Measurements from ENCODE around the gene LDHD.
"Not testable (repeated sequence)": the region's sequence is repeated elsewhere in the genome, so short reads cannot be mapped to it uniquely, and the experiment has no call there.

LDHD gene

DNA sequence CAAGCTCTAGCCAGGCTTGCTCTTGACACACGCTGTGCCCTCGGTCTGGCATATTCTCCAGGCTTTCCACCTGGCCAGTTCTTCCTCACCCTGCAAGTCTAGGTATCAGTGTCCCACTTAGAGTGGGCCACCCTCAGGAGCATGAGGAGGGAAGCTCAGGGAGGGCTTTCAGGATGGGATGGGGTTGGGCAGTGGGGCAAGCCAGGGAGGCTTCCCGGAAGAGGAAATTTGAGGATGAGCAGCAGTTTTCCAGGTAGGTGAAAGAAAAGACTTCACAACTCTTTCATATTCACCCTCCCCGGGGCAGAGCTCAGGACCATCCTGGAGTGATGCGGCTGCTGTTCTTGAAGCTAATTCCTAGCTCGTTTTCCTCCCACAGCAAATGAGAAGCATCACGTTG lies 14.5 kb upstream of the LDHD start:
- H3K4me3 ChIP-seq (ENCODE audit: low read length in 2 of 2) = no peak overlapping the region
- no peak overlapping the region for H3K9ac ChIP-seq (ENCODE audit: low read length in 2 of 2)
- no peaks in the 10 kb centered on the region for H3K4me1 ChIP-seq (ENCODE audit: control insufficient read depth, insufficient read depth, low read length)
- H3K9me3 ChIP-seq (ENCODE audit: control insufficient read depth in 2 of 2, low read length in 2 of 2) = no peaks in the 10 kb centered on the region
- no peaks in the 10 kb centered on the region for H3K27me3 ChIP-seq (ENCODE audit: control insufficient read depth in 1 of 2, insufficient read depth in 2 of 2, low read length in 2 of 2)
- H3K36me3 ChIP-seq (ENCODE audit: control insufficient read depth in 2 of 2, insufficient read depth in 2 of 2, low read length in 2 of 2) = no peaks in the 10 kb centered on the region
- H3K27ac ChIP-seq (ENCODE audit: low read length) = no peak overlapping the region

DNA sequence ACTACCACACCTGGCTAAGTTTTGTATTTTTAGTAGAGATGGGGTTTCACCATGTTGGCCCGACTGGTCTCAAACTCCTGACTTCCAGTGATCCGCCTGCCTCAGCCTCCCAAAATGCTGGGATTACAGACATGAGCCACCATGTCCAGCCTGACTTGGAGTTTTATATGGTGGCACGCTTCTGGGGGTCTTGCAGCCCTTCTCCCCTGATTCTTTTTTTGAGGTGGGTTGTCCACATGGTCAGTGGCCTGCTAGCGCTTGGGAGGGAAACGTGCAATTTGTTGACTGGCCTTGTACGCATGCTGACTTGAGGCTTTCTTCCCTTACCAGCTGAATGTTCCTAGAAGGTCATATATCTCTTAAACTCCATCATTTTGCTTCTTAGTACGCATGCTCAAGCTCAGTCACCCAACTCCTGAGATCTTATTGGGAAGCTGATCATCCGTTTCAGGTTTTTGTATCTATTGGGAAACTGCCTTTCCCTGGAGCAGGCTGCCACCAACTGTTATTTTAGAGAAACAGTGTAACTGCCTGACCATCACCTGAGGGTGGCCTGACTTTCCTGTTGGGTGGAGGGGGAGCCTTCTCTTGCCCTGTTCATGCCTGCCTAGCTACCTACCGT lies 13.7 kb upstream of the LDHD start:
- no peak overlapping the region for H3K9ac ChIP-seq (ENCODE audit: low read length in 2 of 2)
- no peaks in the 10 kb centered on the region for H3K4me1 ChIP-seq (ENCODE audit: control insufficient read depth, insufficient read depth, low read length)
- H3K4me3 ChIP-seq (ENCODE audit: low read length in 2 of 2) = no peak overlapping the region
- no peaks in the 10 kb centered on the region for H3K9me3 ChIP-seq (ENCODE audit: control insufficient read depth in 2 of 2, low read length in 2 of 2)
- H3K27me3 ChIP-seq (ENCODE audit: control insufficient read depth in 1 of 2, insufficient read depth in 2 of 2, low read length in 2 of 2) = no peaks in the 10 kb centered on the region
- H3K27ac ChIP-seq (ENCODE audit: low read length) = no peak overlapping the region
- no peaks in the 10 kb centered on the region for H3K36me3 ChIP-seq (ENCODE audit: control insufficient read depth in 2 of 2, insufficient read depth in 2 of 2, low read length in 2 of 2)

GRCh38 chr16:75129421-75130149 lies 13.0 kb upstream of the LDHD start:
- not testable (repeated sequence) for H3K9ac ChIP-seq (ENCODE audit: low read length in 2 of 2); H3K4me3 ChIP-seq (ENCODE audit: low read length in 2 of 2); H3K9me3 ChIP-seq (ENCODE audit: control insufficient read depth in 2 of 2, low read length in 2 of 2); H3K27me3 ChIP-seq (ENCODE audit: control insufficient read depth in 1 of 2, insufficient read depth in 2 of 2, low read length in 2 of 2); H3K27ac ChIP-seq (ENCODE audit: low read length); H3K36me3 ChIP-seq (ENCODE audit: control insufficient read depth in 2 of 2, insufficient read depth in 2 of 2, low read length in 2 of 2); H3K4me1 ChIP-seq (ENCODE audit: control insufficient read depth, insufficient read depth, low read length)

DNA sequence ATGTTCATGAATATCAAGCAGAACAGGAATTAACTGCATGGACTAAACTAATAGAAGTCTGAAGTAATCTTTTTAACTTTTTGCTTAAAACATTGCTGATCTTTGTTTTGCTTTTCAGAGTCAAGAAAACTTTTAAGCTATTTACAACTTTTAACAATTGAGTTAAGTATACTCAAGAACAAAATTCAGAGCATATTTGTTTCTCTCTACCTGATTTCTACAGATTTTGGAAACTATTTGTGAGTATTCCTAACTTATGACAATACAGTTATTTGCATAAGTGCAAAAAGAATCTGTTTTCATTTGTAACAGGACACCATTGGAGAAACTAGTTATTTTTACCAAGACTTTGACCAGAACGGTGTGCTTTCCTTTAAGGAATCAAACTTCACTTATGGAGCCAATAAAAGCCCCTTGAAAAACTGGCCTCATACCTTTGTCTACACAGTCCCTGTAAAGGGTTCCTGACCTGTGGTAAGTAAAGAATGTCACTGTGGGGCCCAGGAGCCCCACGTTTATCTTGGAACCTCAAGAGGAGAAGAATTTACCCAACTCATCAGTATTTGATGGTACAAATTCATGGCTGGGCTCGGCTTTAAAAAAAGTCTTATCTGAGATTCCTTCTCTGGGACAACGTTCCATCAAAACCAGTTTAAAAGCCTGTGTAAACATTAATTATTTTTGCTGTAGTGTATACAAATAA lies 11.3 kb upstream of the LDHD start:
- Histone ChIP-seq H3K27me3 (ENCODE audit: control insufficient read depth in 1 of 2, insufficient read depth in 2 of 2, low read length in 2 of 2) (no peaks in the 10 kb centered on the region), H3K4me1 (ENCODE audit: control insufficient read depth, insufficient read depth, low read length) (no peaks in the 10 kb centered on the region), H3K9me3 (ENCODE audit: control insufficient read depth in 2 of 2, low read length in 2 of 2) (no peaks in the 10 kb centered on the region), H3K9ac (ENCODE audit: low read length in 2 of 2) (no peak overlapping the region), H3K36me3 (ENCODE audit: control insufficient read depth in 2 of 2, insufficient read depth in 2 of 2, low read length in 2 of 2) (no peaks in the 10 kb centered on the region), H3K4me3 (ENCODE audit: low read length in 2 of 2) (no peak overlapping the region), H3K27ac (ENCODE audit: low read length) (no peak overlapping the region)

- H3K27me3 ChIP-seq (ENCODE audit: control insufficient read depth in 1 of 2, insufficient read depth in 2 of 2, low read length in 2 of 2) = no peaks in the 10 kb centered on the region
- H3K4me1 ChIP-seq (ENCODE audit: control insufficient read depth, insufficient read depth, low read length) = no peaks in the 10 kb centered on the region
- no peak overlapping the region for H3K4me3 ChIP-seq (ENCODE audit: low read length in 2 of 2)
- H3K36me3 ChIP-seq (ENCODE audit: control insufficient read depth in 2 of 2, insufficient read depth in 2 of 2, low read length in 2 of 2) = no peaks in the 10 kb centered on the region
- H3K9ac ChIP-seq (ENCODE audit: low read length in 2 of 2) = no peak overlapping the region
- no peak overlapping the region for H3K27ac ChIP-seq (ENCODE audit: low read length)
- H3K9me3 ChIP-seq (ENCODE audit: control insufficient read depth in 2 of 2, low read length in 2 of 2) = peaks cover 3 to 5% of the 10 kb centered on the region in 2 donors
These were observed 6.0 kb upstream of the LDHD start for GRCh38 chr16:75122609-75123008.

GRCh38 chr16:75121949-75122568 lies 5.5 kb upstream of the LDHD start:
- Histone ChIP-seq H3K4me3 (ENCODE audit: low read length in 2 of 2) (no peak overlapping the region), H3K27ac (ENCODE audit: low read length) (no peak overlapping the region), H3K27me3 (ENCODE audit: control insufficient read depth in 1 of 2, insufficient read depth in 2 of 2, low read length in 2 of 2) (no peaks in the 10 kb centered on the region), H3K4me1 (ENCODE audit: control insufficient read depth, insufficient read depth, low read length) (no peaks in the 10 kb centered on the region), H3K9ac (ENCODE audit: low read length in 2 of 2) (no peak overlapping the region), H3K9me3 (ENCODE audit: control insufficient read depth in 2 of 2, low read length in 2 of 2) (peaks cover 3 to 5% of the 10 kb centered on the region in 2 donors), H3K36me3 (ENCODE audit: control insufficient read depth in 2 of 2, insufficient read depth in 2 of 2, low read length in 2 of 2) (no peaks in the 10 kb centered on the region)

DNA sequence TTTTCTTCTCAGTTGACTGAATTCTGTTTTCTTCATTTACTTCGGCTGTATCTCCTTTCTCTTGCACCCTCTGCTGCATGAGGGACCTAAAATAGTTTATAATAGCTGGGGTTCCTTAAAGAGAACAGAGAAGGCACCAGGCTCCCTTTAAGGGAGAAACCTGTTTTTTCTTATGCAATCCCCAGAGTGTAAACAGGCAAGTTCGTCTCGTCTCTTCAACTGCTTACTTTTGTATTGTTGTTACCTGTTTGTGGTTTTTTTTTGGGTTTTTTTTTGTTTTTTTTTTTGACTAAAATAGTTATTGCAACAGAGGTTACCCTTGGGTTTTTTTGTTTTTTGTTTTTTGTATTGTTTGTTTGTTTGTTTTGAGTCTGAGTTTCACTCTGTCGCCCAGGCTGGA lies 3.7 kb upstream of the LDHD start:
- Histone ChIP-seq H3K4me1 (ENCODE audit: control insufficient read depth, insufficient read depth, low read length) (peaks cover 15% of the 10 kb centered on the region), H3K9me3 (ENCODE audit: control insufficient read depth in 2 of 2, low read length in 2 of 2) (peaks cover 3 to 5% of the 10 kb centered on the region in 2 donors), H3K27ac (ENCODE audit: low read length) (no peak overlapping the region), H3K9ac (ENCODE audit: low read length in 2 of 2) (no peak overlapping the region), H3K36me3 (ENCODE audit: control insufficient read depth in 2 of 2, insufficient read depth in 2 of 2, low read length in 2 of 2) (no peaks in the 10 kb centered on the region), H3K27me3 (ENCODE audit: control insufficient read depth in 1 of 2, insufficient read depth in 2 of 2, low read length in 2 of 2) (no peaks in the 10 kb centered on the region), H3K4me3 (ENCODE audit: low read length in 2 of 2) (no peak overlapping the region)

DNA sequence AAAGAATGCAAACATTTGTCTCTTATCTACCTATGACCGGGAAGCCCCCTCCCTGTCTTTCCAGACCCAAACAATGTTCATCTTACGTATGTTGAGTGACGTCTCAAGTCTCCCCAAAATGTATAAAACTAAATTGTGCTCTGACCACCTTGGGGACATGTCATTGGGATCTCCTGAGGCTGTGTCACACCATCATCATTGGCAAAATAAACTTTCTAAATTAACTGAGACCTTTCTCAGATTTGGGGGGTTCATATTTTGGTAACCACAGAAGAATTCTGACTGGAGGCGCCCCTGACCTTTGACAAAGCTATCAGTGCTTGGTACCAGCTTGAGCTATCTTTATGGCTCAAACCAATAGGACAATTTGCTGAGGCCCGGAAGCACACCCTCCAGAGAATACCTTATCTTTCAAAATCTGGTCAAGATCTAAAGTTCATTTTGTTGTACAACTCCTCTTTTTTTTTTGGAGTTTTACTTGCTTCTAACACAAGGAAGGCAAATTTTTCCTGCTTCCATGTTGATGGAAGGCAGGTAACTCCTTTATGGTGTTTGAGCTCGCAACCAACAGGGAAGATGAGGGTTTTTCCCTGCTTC lies 2.5 kb upstream of the LDHD start:
- Histone ChIP-seq H3K27me3 (ENCODE audit: control insufficient read depth in 1 of 2, insufficient read depth in 2 of 2, low read length in 2 of 2) (no peaks in the 10 kb centered on the region), H3K4me1 (ENCODE audit: control insufficient read depth, insufficient read depth, low read length) (peaks cover 20% of the 10 kb centered on the region), H3K27ac (ENCODE audit: low read length) (no peak overlapping the region), H3K9me3 (ENCODE audit: control insufficient read depth in 2 of 2, low read length in 2 of 2) (peaks cover 3 to 5% of the 10 kb centered on the region in 2 donors), H3K36me3 (ENCODE audit: control insufficient read depth in 2 of 2, insufficient read depth in 2 of 2, low read length in 2 of 2) (no peaks in the 10 kb centered on the region), H3K9ac (ENCODE audit: low read length in 2 of 2) (no peak overlapping the region), H3K4me3 (ENCODE audit: low read length in 2 of 2) (no peak overlapping the region)

- Histone ChIP-seq H3K27me3 (ENCODE audit: control insufficient read depth in 1 of 2, insufficient read depth in 2 of 2, low read length in 2 of 2) (no peaks in the 10 kb centered on the region), H3K9ac (ENCODE audit: low read length in 2 of 2) (no peak overlapping the region), H3K4me1 (ENCODE audit: control insufficient read depth, insufficient read depth, low read length) (peaks cover 27% of the 10 kb centered on the region), H3K27ac (ENCODE audit: low read length) (peak overlapping the region; percentile 41), H3K36me3 (ENCODE audit: control insufficient read depth in 2 of 2, insufficient read depth in 2 of 2, low read length in 2 of 2) (no peaks in the 10 kb centered on the region), H3K4me3 (ENCODE audit: low read length in 2 of 2) (peak overlapping the region; percentile 75 to 83), H3K9me3 (ENCODE audit: control insufficient read depth in 2 of 2, low read length in 2 of 2) (peaks cover 0 to 1% of the 10 kb centered on the region in 2 donors)
These were observed 298 bp upstream of the LDHD start for GRCh38 chr16:75116911-75117245.

- Histone ChIP-seq H3K27me3 (ENCODE audit: control insufficient read depth in 1 of 2, insufficient read depth in 2 of 2, low read length in 2 of 2) (no peaks in the 10 kb centered on the region), H3K27ac (ENCODE audit: low read length) (no peak overlapping the region), H3K9ac (ENCODE audit: low read length in 2 of 2) (no peak overlapping the region), H3K36me3 (ENCODE audit: control insufficient read depth in 2 of 2, insufficient read depth in 2 of 2, low read length in 2 of 2) (no peaks in the 10 kb centered on the region), H3K9me3 (ENCODE audit: control insufficient read depth in 2 of 2, low read length in 2 of 2) (no peaks in the 10 kb centered on the region), H3K4me1 (ENCODE audit: control insufficient read depth, insufficient read depth, low read length) (peaks cover 44% of the 10 kb centered on the region), H3K4me3 (ENCODE audit: low read length in 2 of 2) (peak overlapping the region in 1 of 2 donors; percentile 29)
These were observed 1.4 kb downstream of the LDHD start for GRCh38 chr16:75114946-75115825.
